ENCODE data around the gene FBXW8.

DNA sequence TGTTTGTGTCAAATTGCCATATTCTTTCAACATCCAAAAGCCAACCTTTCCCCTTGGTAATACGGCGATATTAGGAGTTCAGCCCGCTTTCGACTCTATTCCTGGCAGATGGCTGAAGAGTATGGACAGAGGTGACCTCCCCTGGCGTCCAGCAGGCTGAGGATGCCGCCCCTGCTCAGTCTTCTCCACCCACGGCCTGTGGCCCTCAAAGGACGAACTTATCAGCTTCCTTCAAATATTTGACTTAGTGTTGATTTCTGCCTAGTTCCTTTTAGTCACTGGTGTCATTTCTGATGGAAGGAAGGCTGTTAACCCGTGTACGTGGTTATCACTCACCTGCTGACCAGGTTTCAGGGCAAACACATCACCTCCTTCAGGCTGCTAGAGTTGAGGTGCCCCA is 123.5 kb downstream of the FBXW8 start:
- TF ChIP-seq ZNF350 (tag by site-specific recombination; IDR thresholded peaks at IDR 0.05) (no peak), SP2 (tag by site-specific recombination; IDR thresholded peaks at IDR 0.05) (no peak)
